HCT116 (cell line): ENCODE measurements around the gene ARHGAP23. TPM values are rescaled to one million over a fixed set of nuclear protein-coding genes. Genes with fewer than 3 reads are reported as not detected.

Experiments used
- ATAC-seq: fragments of 200-7000 bp; cut with Tn5 transposase; 2 replicates; pipeline ENCODE4 v1.9.1; 2020; ENCODE audit warnings: mild to moderate bottlenecking, moderate library complexity
- BruUV-seq: library from RNA; stranded (reverse); fragments of 400-500 nt; replicated peaks from 2 replicates; lab custom pipeline; 2021; lab: Mats Ljungman, UMichigan
- CTCF ChIA-PET: fragments of 300-600 bp; sonication (Branson Sonifier 250); formaldehyde crosslinking; loops from one replicate; lab custom pipeline; 2021; ENCODE audit warnings: antibody characterized with exemption; lab: Charles Lee
- POLR2A ChIA-PET: fragments of 300-600, 350-600 bp; sonication (Branson Sonifier 250); formaldehyde crosslinking; loops from one replicate; lab custom pipeline; 2021; ENCODE audit warnings: antibody characterized with exemption; lab: Charles Lee
- RAD21 ChIA-PET, 2 experiments: fragments of 300-600 bp; sonication (Branson Sonifier 250); formaldehyde crosslinking; loops; one replicate each; lab custom pipeline; 2023; ENCODE audit warnings: low total read pairs in 2 of 2; ENCODE audit not compliant: uncharacterized antibody in 2 of 2, unreplicated experiment in 2 of 2, low non-redundant PET in 1 of 2; lab: Charles Lee
- DNase-seq: peaks from one replicate; pipeline ENCODE4 v3.0.0-alpha.2; 2010; ENCODE audit warnings: low read depth, low spot score
- H2AFZ ChIP-seq: fragments of 200-600 bp; shearing (Covaris generic), sonication (generic); 2 replicates; pipeline ENCODE4 v1.6.1; 2017; ENCODE audit warnings: low read depth, mixed run types, mixed read lengths, antibody characterized with exemption, low read length; ENCODE audit not compliant: poor library complexity, severe bottlenecking
- H3K27ac ChIP-seq: 2 replicates; pipeline ENCODE4 v1.5.1; 2012; ENCODE audit warnings: low read depth, low read length
- H3K27me3 ChIP-seq: fragments of 200-600 bp; sonication (generic); 2 replicates; pipeline ENCODE4 v1.6.1; 2016; ENCODE audit warnings: mixed run types, low read length, mixed read lengths; ENCODE audit not compliant: insufficient read depth
- H3K36me3 ChIP-seq, 2 experiments: fragments of 200-500 bp in 1 of 2; fragments of 200-600 bp in 1 of 2; sonication (Bioruptor generic) in 1 of 2; sonication (generic) in 1 of 2; 2 replicates each; pipeline versions ENCODE4 v1.5.1 to v1.6.1; 2014 to 2016; ENCODE audit warnings: low read length in 2 of 2, inconsistent platforms in 1 of 2, mixed read lengths in 1 of 2, mixed run types in 1 of 2; ENCODE audit not compliant: insufficient read depth in 2 of 2, control insufficient read depth in 1 of 2
- H3K4me1 ChIP-seq, 2 experiments: fragments of 200-600 bp in 1 of 2; sonication (generic) in 1 of 2; 2 replicates each; pipeline versions ENCODE4 v1.5.1 to v1.6.1; 2012 to 2017; ENCODE audit warnings: low read length in 2 of 2, inconsistent platforms in 1 of 2, mild to moderate bottlenecking in 1 of 2, mixed read lengths in 1 of 2, mixed run types in 1 of 2, moderate library complexity in 1 of 2; ENCODE audit not compliant: insufficient read depth in 2 of 2, control insufficient read depth in 1 of 2
- H3K4me2 ChIP-seq: fragments of 200-600 bp; sonication (generic); 2 replicates; pipeline ENCODE4 v1.6.1; 2017; ENCODE audit warnings: mixed run types, low read length, mixed read lengths
- H3K4me3 ChIP-seq, 2 experiments: fragments of 200-600 bp in 1 of 2; sonication (generic) in 1 of 2; replicated peaks in 1 of 2; 2 replicates each; pipeline ENCODE4 v1.5.1; 2011 to 2016; ENCODE audit warnings: low read length in 2 of 2, control low read depth in 1 of 2, low read depth in 1 of 2, mild to moderate bottlenecking in 1 of 2, mixed read lengths in 1 of 2, mixed run types in 1 of 2
- H3K79me2 ChIP-seq: fragments of 200-600 bp; sonication (generic); 2 replicates; pipeline ENCODE4 v1.6.1; 2017; ENCODE audit warnings: mild to moderate bottlenecking, mixed run types, low read length, moderate library complexity, mixed read lengths; ENCODE audit not compliant: insufficient read depth
- H3K9ac ChIP-seq: fragments of 200-600 bp; sonication (generic); 2 replicates; pipeline ENCODE4 v1.6.1; 2016; ENCODE audit warnings: low read length, mixed read lengths
- H3K9me2 ChIP-seq: fragments of 200-600 bp; sonication (generic), shearing (Covaris generic); 2 replicates; pipeline ENCODE4 v1.6.1; 2017; ENCODE audit warnings: mixed run types, mild to moderate bottlenecking, moderate library complexity; ENCODE audit not compliant: insufficient read depth
- H3K9me3 ChIP-seq, 2 experiments: fragments of 200-500 bp in 1 of 2; fragments of 200-600 bp in 1 of 2; sonication (Bioruptor generic) in 1 of 2; sonication (generic) in 1 of 2; 2 replicates each; pipeline ENCODE4 v1.6.1; 2014 to 2017; ENCODE audit warnings: low read length in 2 of 2, mixed read lengths in 2 of 2, inconsistent platforms in 1 of 2, low read depth in 1 of 2, mild to moderate bottlenecking in 1 of 2, mixed run types in 1 of 2, moderate library complexity in 1 of 2; ENCODE audit not compliant: control insufficient read depth in 1 of 2, insufficient read depth in 1 of 2
- H4K20me1 ChIP-seq: fragments of 200-600 bp; sonication (generic), shearing (Covaris generic); 2 replicates; pipeline ENCODE4 v1.6.1; 2017; ENCODE audit warnings: mixed run types, mild to moderate bottlenecking, moderate library complexity; ENCODE audit not compliant: insufficient read depth
- ATF3 ChIP-seq: IDR thresholded peaks from 2 replicates; pipeline ENCODE4 v1.6.1; 2012
- CEBPB ChIP-seq: IDR thresholded peaks from 2 replicates; pipeline ENCODE4 v1.6.1; 2012; ENCODE audit warnings: low read depth
- CTCF ChIP-seq, 3 experiments: fragments of 200-600 bp in 1 of 3; sonication (generic) in 1 of 3; IDR thresholded peaks in 2 of 3; conservative IDR thresholded peaks in 1 of 3; 2 replicates each; pipeline ENCODE4 v1.5.1; 2012 to 2017; ENCODE audit warnings: low read depth in 2 of 3, low read length in 2 of 3, antibody characterized with exemption in 1 of 3, borderline replicate concordance in 1 of 3, control low read depth in 1 of 3, mild to moderate bottlenecking in 1 of 3, mixed read lengths in 1 of 3, mixed run types in 1 of 3, moderate library complexity in 1 of 3; ENCODE audit not compliant: insufficient read depth in 1 of 3
- EGR1 ChIP-seq: IDR thresholded peaks from 2 replicates; pipeline ENCODE4 v1.6.1; 2012; ENCODE audit warnings: low read depth
- ELF1 ChIP-seq: IDR thresholded peaks from 2 replicates; pipeline ENCODE4 v1.6.1; 2012; ENCODE audit warnings: low read depth, borderline replicate concordance
- EZH2 ChIP-seq: fragments of 200-600 bp; sonication (generic); IDR thresholded peaks from 2 replicates; pipeline ENCODE4 v1.6.1; 2017; ENCODE audit warnings: antibody characterized with exemption, mixed run types
- EZH2phosphoT487 ChIP-seq: fragments of 200-600 bp; IDR thresholded peaks from 2 replicates; pipeline ENCODE4 v1.6.1; 2018; ENCODE audit warnings: antibody characterized with exemption, borderline replicate concordance
- FOSL1 ChIP-seq: IDR thresholded peaks from 2 replicates; pipeline ENCODE4 v1.6.1; 2012; ENCODE audit warnings: low read depth
- JUND ChIP-seq: IDR thresholded peaks from 2 replicates; pipeline ENCODE4 v1.6.1; 2012
- POLR2A ChIP-seq: IDR thresholded peaks from 2 replicates; pipeline ENCODE4 v1.7.0; 2011; ENCODE audit warnings: borderline replicate concordance; ENCODE audit not compliant: insufficient read depth, insufficient read length; ENCODE audit errors: extremely low read depth
- SIN3A ChIP-seq: IDR thresholded peaks from 2 replicates; pipeline ENCODE4 v1.6.1; 2012; ENCODE audit warnings: low read depth
- SRF ChIP-seq: IDR thresholded peaks from 2 replicates; pipeline ENCODE4 v1.6.1; 2012; ENCODE audit warnings: low read depth
- ZFX ChIP-seq: fragments of 450-650 bp; IDR thresholded peaks from 2 replicates; pipeline ENCODE4 v1.6.1; 2017
- intact Hi-C: fragments of 100-400 bp; cut with micrococcal nuclease; formaldehyde crosslinking; loops from 2 replicates; pipeline ENCODE4 v1.10.0; 2022
- total RNA-seq: library from RNA; stranded (reverse); gene quantifications from one replicate; pipeline ENCODE4 v1.2.1, GENCODE V29; 2021; ENCODE audit not compliant: unreplicated experiment
- TF ChIP-seq, protein P1 (sequence below): IDR thresholded peaks from 2 replicates; pipeline ENCODE4 v1.6.1; 2012

Gene ARHGAP23
- total RNA-seq, 1 experiment from 2014 or later, result 41.0 TPM

- ChIA-PET POLR2A (no interaction called here), CTCF (no interaction called here), RAD21 (no interaction called here)
- H2AFZ ChIP-seq, result no peak overlapping the region
- no peaks in the 10 kb centered on the region for H4K20me1 ChIP-seq
- H3K9me3 ChIP-seq, result no peaks in the 10 kb centered on the region
- H3K9ac ChIP-seq, result no peak overlapping the region
- BruUV-seq, result no TSS peak
- no peak overlapping the region for H3K4me2 ChIP-seq
- no peaks in the 10 kb centered on the region for H3K36me3 ChIP-seq
- no peak overlapping the region for H3K4me3 ChIP-seq
- intact Hi-C loops, result no loop called here
- no peaks in the 10 kb centered on the region for H3K4me1 ChIP-seq
- H3K79me2 ChIP-seq, result no peaks in the 10 kb centered on the region
- H3K27ac ChIP-seq, result no peak overlapping the region
- no peak for ATAC-seq
- H3K9me2 ChIP-seq, result no peaks in the 10 kb centered on the region
- no peaks in the 10 kb centered on the region for H3K27me3 ChIP-seq
- no peak for DNase-seq
- TF ChIP-seq ELF1 (no peak), CEBPB (no peak), FOSL1 (no peak), SRF (no peak), JUND (no peak), SIN3A (no peak), POLR2A (no peak), EZH2phosphoT487 (no peak), CTCF (IDR thresholded peaks at IDR 0.05 in 2 of 3, conservative IDR thresholded peaks at IDR 0.05 in 1 of 3; ENCODE audit: borderline replicate concordance in 1 of 3, insufficient read depth in 1 of 3, low read depth in 2 of 3, low read length in 2 of 3) (no peak), ATF3 (no peak), ZFX (no peak), EGR1 (no peak), EZH2 (no peak)
- TF ChIP-seq, protein P1, sequence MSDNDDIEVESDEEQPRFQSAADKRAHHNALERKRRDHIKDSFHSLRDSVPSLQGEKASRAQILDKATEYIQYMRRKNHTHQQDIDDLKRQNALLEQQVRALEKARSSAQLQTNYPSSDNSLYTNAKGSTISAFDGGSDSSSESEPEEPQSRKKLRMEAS, result no peak
These were observed 113.0 kb downstream of the ARHGAP23 start for GRCh38 chr17:38541281-38541680.
